NCI-H2029 (cell line): ENCODE data around the gene TPST1.
A peak's percentile ranks its signal among the peaks of the same experiment; 100 is the strongest.

ENCODE experiments used
- DNase-seq: peaks from one replicate; lab custom pipeline; 2025; lab: John Stamatoyannopoulos, UW

TPST1 gene

GRCh38 chr7:66238773-66239466, 33.8 kb downstream of the TPST1 start:
- DNase-seq = no peak

DNA sequence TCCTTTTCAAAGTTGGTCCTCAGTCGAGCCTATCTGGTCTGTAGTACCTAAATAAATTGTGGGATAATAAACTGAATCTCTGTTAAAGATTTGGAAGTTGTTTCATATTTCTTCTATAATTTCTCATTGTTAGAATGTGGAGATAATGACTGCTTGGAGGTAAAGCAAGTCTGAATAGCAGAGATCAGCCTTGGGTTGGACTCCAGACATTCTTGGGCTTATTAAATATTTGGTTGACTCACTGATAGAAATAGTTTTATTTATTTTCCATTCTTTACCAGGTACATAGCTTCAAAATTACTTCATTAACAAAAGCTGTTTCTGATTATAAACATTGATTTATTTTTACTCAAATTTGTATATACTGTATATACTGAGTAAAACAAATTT, 34.3 kb downstream of the TPST1 start:
- no peak for DNase-seq

- DNase-seq = no peak
Observed at GRCh38 chr7:66245008-66245407, 39.9 kb downstream of the TPST1 start.

DNA sequence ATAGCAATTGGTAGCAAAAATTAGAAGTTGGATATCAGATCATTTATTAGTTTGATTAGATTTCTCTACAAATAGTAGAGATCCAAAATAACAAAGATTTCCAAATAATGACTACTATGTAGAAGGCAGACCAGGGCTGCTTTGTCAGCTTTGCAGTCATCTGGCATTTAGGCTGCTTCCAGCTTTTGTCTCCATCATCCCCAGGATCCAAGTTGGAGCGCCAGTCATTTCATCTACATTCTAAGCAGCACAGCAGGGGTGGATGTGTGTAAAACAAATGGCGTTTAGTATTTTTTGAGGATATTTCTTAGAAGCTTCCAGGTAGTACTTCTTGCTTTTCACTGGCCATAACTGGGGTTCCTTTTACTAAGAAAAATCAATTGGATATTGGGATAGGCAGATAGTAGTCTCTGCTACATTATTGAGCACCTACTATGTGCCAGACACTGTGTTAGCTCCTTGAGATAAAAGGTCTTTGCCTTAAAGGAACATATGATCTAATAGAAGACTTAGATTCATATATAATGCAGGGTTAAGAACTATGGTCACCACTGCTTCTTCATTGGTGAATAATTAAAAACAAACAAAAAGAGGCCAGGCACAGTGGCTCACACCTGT, 41.5 kb downstream of the TPST1 start:
- DNase-seq = no peak

DNA sequence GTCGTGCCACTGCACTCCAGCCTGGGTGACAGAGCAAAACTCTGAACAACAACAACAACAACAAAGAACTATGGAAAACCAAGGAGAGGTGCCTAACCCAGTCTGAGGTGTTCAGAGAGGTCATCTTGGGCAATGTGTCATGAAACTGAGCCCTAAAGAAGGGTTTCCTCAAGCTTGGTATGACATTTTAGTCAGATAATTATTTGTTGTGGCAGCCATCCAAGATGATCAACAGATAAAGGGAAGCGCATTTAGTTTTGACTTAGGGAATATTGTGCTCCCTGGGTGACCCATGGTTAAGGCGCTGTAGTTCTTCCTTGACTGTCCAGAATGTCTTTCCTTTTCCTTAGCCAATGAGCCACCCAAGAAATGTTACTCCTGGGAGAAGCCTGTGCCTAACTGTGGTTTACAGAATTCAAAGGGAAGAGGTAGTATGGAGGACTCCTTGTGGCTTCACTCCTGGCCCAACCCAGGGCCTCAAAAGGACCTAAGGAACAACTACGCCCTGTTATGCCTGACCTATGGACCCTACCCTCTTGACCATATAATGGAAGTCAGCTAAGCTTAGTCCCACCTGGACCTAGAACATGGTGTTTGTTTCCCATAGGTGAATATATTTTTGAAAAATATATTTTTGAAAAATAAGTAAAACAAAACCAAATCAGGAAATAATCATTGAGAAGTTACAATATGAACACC, 42.4 kb downstream of the TPST1 start:
- peak; percentile 44 for DNase-seq

- no peak for DNase-seq
Observed at GRCh38 chr7:66250711-66251110, 45.6 kb downstream of the TPST1 start.

DNA sequence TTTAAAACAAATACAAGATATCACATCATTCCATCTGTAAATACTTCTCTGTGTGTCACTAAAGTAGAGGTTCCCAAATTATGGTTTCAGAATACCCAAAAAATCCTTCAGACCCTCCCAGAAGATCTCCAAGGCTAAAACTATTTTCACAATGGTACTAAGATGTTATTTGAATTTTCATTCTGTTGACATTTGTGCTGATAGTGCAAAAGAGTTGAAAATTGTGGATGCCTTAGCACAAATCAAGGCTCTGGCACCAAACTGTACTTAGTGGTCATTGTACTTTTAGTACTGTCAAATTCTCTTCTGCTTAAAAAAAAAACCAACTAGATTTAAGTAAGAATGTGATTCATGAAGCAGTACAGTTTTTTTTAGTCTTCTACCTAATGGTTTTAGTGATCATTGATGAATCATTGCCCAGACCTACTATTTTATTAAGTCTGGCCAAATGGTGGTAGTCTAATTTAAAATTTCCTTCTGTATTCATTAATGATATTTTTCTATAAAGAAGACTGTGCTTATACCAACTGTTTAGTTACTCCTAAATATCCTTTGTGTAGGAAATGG, 50.5 kb downstream of the TPST1 start:
- no peak for DNase-seq

GRCh38 chr7:66256281-66256680, 51.1 kb downstream of the TPST1 start:
- DNase-seq = no peak

DNA sequence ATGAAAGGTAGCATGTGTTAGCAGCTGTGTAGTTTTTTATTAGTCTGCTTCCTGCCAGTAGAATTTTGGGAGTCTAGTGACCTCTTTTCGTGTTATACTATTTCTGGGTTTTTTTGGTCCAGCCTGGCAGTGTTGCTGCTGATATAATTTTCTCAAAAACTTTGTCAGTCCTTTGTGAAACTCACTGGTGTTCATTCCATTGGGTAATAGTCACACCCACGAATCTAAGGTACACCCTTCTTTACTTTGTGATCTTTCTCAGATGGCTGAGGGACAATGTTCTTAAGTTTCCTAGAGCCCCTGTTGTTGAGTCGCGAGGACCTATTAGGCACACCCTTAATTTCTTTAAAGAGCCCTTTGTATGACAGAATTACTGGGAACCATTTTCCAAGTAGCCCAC, 52.3 kb downstream of the TPST1 start:
- DNase-seq = no peak

- DNase-seq = no peak
Observed at GRCh38 chr7:66258409-66258808, 53.3 kb downstream of the TPST1 start.

DNA sequence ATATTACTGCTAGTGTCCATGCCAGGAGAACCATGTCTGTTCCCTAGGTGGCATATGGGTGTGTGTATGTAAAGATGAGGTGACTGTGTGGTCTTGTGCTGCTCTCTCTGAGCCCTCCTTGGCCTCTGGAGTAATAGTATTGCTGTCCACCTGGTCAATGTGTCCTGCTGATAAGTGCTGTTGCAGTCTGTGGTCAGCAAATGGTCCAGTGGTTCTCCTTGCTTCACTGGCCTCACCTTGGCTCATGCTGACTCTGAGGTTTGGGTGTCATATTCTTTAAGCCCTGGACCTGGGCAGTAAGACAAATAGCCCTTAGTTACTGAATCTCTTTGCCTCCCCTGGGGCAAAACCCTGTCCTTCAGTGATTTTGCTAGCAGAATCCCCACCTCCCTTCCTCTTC, 56.8 kb downstream of the TPST1 start:
- DNase-seq = no peak

- no peak for DNase-seq
Observed at GRCh38 chr7:66263936-66264335, 58.8 kb downstream of the TPST1 start.

GRCh38 chr7:66265566-66265965, 60.4 kb downstream of the TPST1 start:
- DNase-seq = no peak

DNA sequence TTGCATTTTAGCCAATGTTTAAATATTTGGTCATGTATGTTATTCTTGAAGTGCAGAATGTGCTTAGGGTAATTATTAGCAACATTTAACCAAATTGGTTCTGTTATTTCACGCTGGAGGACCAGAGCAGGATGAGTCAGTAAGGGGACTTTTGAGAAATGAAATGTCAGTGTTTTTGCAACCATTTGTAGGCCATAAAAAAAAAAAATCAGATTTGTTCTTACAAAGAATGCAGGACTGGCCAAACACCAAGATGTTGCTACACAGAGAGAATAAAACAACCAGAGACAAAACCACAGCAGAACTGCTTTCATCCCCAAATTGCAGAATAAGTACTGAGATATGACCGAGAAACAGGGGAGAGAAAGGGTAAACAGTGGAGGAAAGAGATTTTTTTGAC, 62.1 kb downstream of the TPST1 start:
- DNase-seq = no peak

DNA sequence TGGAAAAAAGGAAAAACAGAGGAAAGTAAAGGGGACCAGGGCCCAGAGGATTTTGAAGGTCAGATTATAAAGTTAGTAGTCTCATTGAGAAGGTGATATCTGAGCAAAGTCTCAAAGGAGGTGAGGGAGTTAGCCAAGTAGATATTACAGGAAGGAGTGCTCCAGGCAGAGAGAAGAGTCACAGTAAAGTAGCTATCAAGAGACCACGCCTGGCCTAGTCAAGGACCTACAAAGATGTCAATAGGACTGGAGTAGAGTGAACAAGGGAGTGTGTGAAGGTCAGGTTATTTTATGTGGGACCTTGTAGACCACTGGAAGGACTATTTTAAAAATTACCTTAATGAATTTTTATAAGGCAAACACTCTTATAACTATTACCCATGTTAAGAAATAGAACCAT, 64.8 kb downstream of the TPST1 start:
- no peak for DNase-seq

DNA sequence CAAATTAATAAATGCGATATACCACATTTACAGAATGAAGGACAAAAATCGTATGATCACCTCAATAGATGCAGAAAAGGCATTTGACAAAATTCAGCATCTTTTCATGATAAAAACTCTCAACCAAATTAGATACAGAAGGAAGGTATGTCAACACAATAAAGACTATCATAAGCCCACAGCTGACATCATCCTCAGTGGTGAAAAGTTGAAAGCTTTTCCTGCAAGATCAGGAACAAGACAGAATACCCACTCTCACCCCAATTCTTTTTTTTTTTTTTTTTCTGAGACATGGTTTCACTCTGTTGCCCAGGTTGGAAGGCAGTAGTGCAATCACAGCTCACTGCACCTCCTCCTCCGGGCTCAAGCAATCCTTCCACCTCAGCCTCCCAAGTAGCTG, 67.2 kb downstream of the TPST1 start:
- DNase-seq = no peak

- DNase-seq = no peak
Observed at GRCh38 chr7:66276363-66276762, 71.2 kb downstream of the TPST1 start.

GRCh38 chr7:66277492-66277891, 72.4 kb downstream of the TPST1 start:
- DNase-seq = no peak

DNA sequence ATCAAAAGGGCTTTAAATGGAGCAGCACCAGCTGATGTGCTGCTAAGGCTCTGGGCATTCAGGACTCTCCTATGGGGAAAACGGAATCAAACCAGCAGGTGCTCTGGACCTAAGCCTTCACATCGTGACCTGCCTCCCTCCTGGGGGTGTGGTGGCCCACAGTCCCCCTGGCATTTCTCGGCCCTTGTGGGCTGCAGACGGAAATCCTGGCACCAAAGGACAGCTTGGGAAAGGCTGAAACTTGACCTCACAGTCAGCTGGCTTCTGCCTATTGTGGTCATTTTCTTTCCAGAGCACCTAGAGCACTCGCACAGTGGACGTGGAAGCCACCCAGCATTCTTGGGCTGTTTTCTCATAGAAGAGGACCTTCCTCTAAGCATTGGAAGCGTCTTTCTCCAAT, 74.8 kb downstream of the TPST1 start:
- DNase-seq = no peak

- peak; percentile 25 for DNase-seq
Observed at GRCh38 chr7:66281678-66282590, 76.8 kb downstream of the TPST1 start.

DNA sequence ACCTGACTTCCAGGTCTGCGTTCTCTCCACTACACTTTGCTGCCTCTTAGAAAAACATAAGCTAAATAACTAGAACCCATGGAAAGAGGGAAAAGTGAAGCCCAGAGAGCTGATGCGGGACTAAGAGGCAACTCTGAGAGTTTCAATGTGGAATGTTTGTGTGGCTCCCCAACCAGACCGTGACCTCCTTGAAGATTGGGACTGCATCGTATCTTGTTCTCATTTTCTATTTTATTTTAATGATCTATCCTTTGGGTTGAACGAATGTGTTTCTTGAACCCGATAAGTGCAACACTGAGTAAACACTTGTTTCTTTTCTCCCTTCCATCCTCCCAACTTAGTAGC, 77.4 kb downstream of the TPST1 start:
- no peak for DNase-seq
